ENCODE results near the gene MYH3. TPM values are rescaled to one million over a fixed set of nuclear protein-coding genes. Genes with fewer than 3 reads are reported as not detected.

The MYH3 gene
- total RNA-seq, 1 experiment from 2014 or later: 0.13 TPM

- Histone ChIP-seq H3K36me3 (no peaks in the 10 kb centered on the region), H3K4me3 (no peak overlapping the region), H3K27ac (no peak overlapping the region), H3K27me3 (replicated peaks) (no peaks in the 10 kb centered on the region), H3K9me3 (replicated peaks) (no peaks in the 10 kb centered on the region), H3K4me1 (replicated peaks) (no peaks in the 10 kb centered on the region)
- peak; percentile 34 to 79 for DNase-seq (ENCODE audit: low read depth in 1 of 2, low spot score in 2 of 2)
Observed at GRCh38 chr17:10616502-10617119, 40.5 kb downstream of the MYH3 start.

- H3K36me3 ChIP-seq: no peaks in the 10 kb centered on the region
- H3K27me3 ChIP-seq (replicated peaks): no peaks in the 10 kb centered on the region
- H3K4me3 ChIP-seq: no peak overlapping the region
- no peak overlapping the region for H3K27ac ChIP-seq
- peak; percentile 32 to 47 for DNase-seq (ENCODE audit: low read depth in 1 of 2, low spot score in 2 of 2)
- H3K4me1 ChIP-seq (replicated peaks): no peaks in the 10 kb centered on the region
- H3K9me3 ChIP-seq (replicated peaks): no peaks in the 10 kb centered on the region
Observed at GRCh38 chr17:10614536-10615155, 42.5 kb downstream of the MYH3 start.

- DNase-seq (ENCODE audit: low read depth in 1 of 2, low spot score in 2 of 2): no peak
- Histone ChIP-seq H3K9me3 (replicated peaks) (no peaks in the 10 kb centered on the region), H3K4me3 (no peak overlapping the region), H3K4me1 (replicated peaks) (no peaks in the 10 kb centered on the region), H3K27me3 (replicated peaks) (no peaks in the 10 kb centered on the region), H3K27ac (no peak overlapping the region), H3K36me3 (no peaks in the 10 kb centered on the region)
Observed at GRCh38 chr17:10613775-10614513, 43.2 kb downstream of the MYH3 start.

GRCh38 chr17:10612957-10613744, 44.0 kb downstream of the MYH3 start:
- H3K4me3 ChIP-seq: no peak overlapping the region
- no peaks in the 10 kb centered on the region for H3K36me3 ChIP-seq
- no peaks in the 10 kb centered on the region for H3K27me3 ChIP-seq (replicated peaks)
- no peaks in the 10 kb centered on the region for H3K4me1 ChIP-seq (replicated peaks)
- no peak overlapping the region for H3K27ac ChIP-seq
- H3K9me3 ChIP-seq (replicated peaks): no peaks in the 10 kb centered on the region
- no peak for DNase-seq (ENCODE audit: low read depth in 1 of 2, low spot score in 2 of 2)

GRCh38 chr17:10610884-10611283, 46.2 kb downstream of the MYH3 start:
- Histone ChIP-seq H3K9me3 (replicated peaks) (no peaks in the 10 kb centered on the region), H3K36me3 (no peaks in the 10 kb centered on the region)

GRCh38 chr17:10608244-10608643, 48.9 kb downstream of the MYH3 start:
- Histone ChIP-seq H3K27ac (no peak overlapping the region), H3K36me3 (no peaks in the 10 kb centered on the region), H3K4me3 (no peak overlapping the region), H3K4me1 (replicated peaks) (no peaks in the 10 kb centered on the region), H3K27me3 (replicated peaks) (no peaks in the 10 kb centered on the region), H3K9me3 (replicated peaks) (no peaks in the 10 kb centered on the region)
- no peak for DNase-seq (ENCODE audit: low read depth in 1 of 2, low spot score in 2 of 2)

More at GRCh38 chr17:10610884-10611283, 46.2 kb downstream of the MYH3 start:
- DNase-seq (ENCODE audit: low read depth in 1 of 2, low spot score in 2 of 2): no peak
- Histone ChIP-seq H3K27me3 (replicated peaks) (no peaks in the 10 kb centered on the region), H3K4me1 (replicated peaks) (no peaks in the 10 kb centered on the region), H3K4me3 (no peak overlapping the region), H3K27ac (no peak overlapping the region)

- Histone ChIP-seq H3K4me1 (replicated peaks) (no peaks in the 10 kb centered on the region), H3K4me3 (no peak overlapping the region), H3K27ac (no peak overlapping the region), H3K36me3 (no peaks in the 10 kb centered on the region), H3K9me3 (replicated peaks) (no peaks in the 10 kb centered on the region), H3K27me3 (replicated peaks) (no peaks in the 10 kb centered on the region)
- DNase-seq (ENCODE audit: low read depth in 1 of 2, low spot score in 2 of 2): no peak
Observed at GRCh38 chr17:10606110-10606509, 51.0 kb downstream of the MYH3 start.

GRCh38 chr17:10605221-10605783, 51.8 kb downstream of the MYH3 start:
- H3K27ac ChIP-seq: no peak overlapping the region
- no peaks in the 10 kb centered on the region for H3K9me3 ChIP-seq (replicated peaks)
- no peaks in the 10 kb centered on the region for H3K36me3 ChIP-seq
- H3K27me3 ChIP-seq (replicated peaks): no peaks in the 10 kb centered on the region
- DNase-seq (ENCODE audit: low read depth in 1 of 2, low spot score in 2 of 2): no peak
- no peaks in the 10 kb centered on the region for H3K4me1 ChIP-seq (replicated peaks)
- H3K4me3 ChIP-seq: no peak overlapping the region

GRCh38 chr17:10604521-10604920, 52.6 kb downstream of the MYH3 start:
- no peaks in the 10 kb centered on the region for H3K9me3 ChIP-seq (replicated peaks)
- no peak overlapping the region for H3K4me3 ChIP-seq
- H3K36me3 ChIP-seq: no peaks in the 10 kb centered on the region
- no peaks in the 10 kb centered on the region for H3K27me3 ChIP-seq (replicated peaks)
- no peaks in the 10 kb centered on the region for H3K4me1 ChIP-seq (replicated peaks)
- H3K27ac ChIP-seq: no peak overlapping the region
- no peak for DNase-seq (ENCODE audit: low read depth in 1 of 2, low spot score in 2 of 2)

- Histone ChIP-seq H3K4me3 (no peak overlapping the region), H3K27ac (no peak overlapping the region), H3K9me3 (replicated peaks) (no peaks in the 10 kb centered on the region), H3K36me3 (no peaks in the 10 kb centered on the region), H3K4me1 (replicated peaks) (no peaks in the 10 kb centered on the region), H3K27me3 (replicated peaks) (no peaks in the 10 kb centered on the region)
- DNase-seq (ENCODE audit: low read depth in 1 of 2, low spot score in 2 of 2): no peak
Observed at GRCh38 chr17:10603931-10604330, 53.2 kb downstream of the MYH3 start.

- no peaks in the 10 kb centered on the region for H3K36me3 ChIP-seq
- H3K4me3 ChIP-seq: no peak overlapping the region
- peak in 1 of 2 experiments; percentile 14 for DNase-seq (ENCODE audit: low read depth in 1 of 2, low spot score in 2 of 2)
- H3K9me3 ChIP-seq (replicated peaks): no peaks in the 10 kb centered on the region
- H3K4me1 ChIP-seq (replicated peaks): no peaks in the 10 kb centered on the region
- no peak overlapping the region for H3K27ac ChIP-seq
- H3K27me3 ChIP-seq (replicated peaks): no peaks in the 10 kb centered on the region
Observed at GRCh38 chr17:10600571-10600970, 56.5 kb downstream of the MYH3 start.

GRCh38 chr17:10598621-10599020, 58.5 kb downstream of the MYH3 start:
- Histone ChIP-seq H3K27ac (no peak overlapping the region), H3K27me3 (replicated peaks) (no peaks in the 10 kb centered on the region), H3K36me3 (no peaks in the 10 kb centered on the region), H3K4me1 (replicated peaks) (no peaks in the 10 kb centered on the region), H3K9me3 (replicated peaks) (no peaks in the 10 kb centered on the region), H3K4me3 (no peak overlapping the region)
- no peak for DNase-seq (ENCODE audit: low read depth in 1 of 2, low spot score in 2 of 2)

GRCh38 chr17:10589553-10590145, 67.5 kb downstream of the MYH3 start:
- no peaks in the 10 kb centered on the region for H3K9me3 ChIP-seq (replicated peaks)
- no peaks in the 10 kb centered on the region for H3K27me3 ChIP-seq (replicated peaks)
- H3K4me1 ChIP-seq (replicated peaks): no peaks in the 10 kb centered on the region
- no peaks in the 10 kb centered on the region for H3K36me3 ChIP-seq
- H3K4me3 ChIP-seq: no peak overlapping the region
- no peak for DNase-seq (ENCODE audit: low read depth in 1 of 2, low spot score in 2 of 2)
- no peak overlapping the region for H3K27ac ChIP-seq
